Prostate gland (tissue), 2 donors: Measurements from ENCODE around the gene CSNK1E. TPM values are rescaled to one million over a fixed set of nuclear protein-coding genes. Genes with fewer than 3 reads are reported as not detected.

Experiments used
- DNase-seq: peaks from one replicate; pipeline ENCODE4 v3.0.0-alpha.2; 2019; ENCODE audit warnings: low spot score
- H3K27ac ChIP-seq, 2 donors: fragments of 200-600 bp; sonication (generic); 2 replicates each; pipeline ENCODE4 v1.5.1; 2017 to 2019
- H3K27me3 ChIP-seq: fragments of 200-600 bp; sonication (generic); replicated peaks from 2 replicates; pipeline ENCODE4 v1.5.1; 2019; ENCODE audit not compliant: insufficient read depth
- H3K36me3 ChIP-seq, 2 donors: fragments of 200-600 bp; sonication (generic); 1 replicate in 1 of 2; 2 replicates in 1 of 2; pipeline versions ENCODE4 v1.5.1 to v1.8.1; 2017 to 2019
- H3K4me1 ChIP-seq: fragments of 200-600 bp; sonication (generic); replicated peaks from 2 replicates; pipeline ENCODE4 v1.5.1; 2019
- H3K4me3 ChIP-seq, 2 donors: fragments of 200-600 bp; sonication (generic); 2 replicates each; pipeline ENCODE4 v1.5.1; 2017 to 2019
- H3K9me3 ChIP-seq: fragments of 200-600 bp; sonication (generic); 2 replicates; pipeline ENCODE4 v1.5.1; 2017
- POLR2A ChIP-seq: fragments of 450-650 bp; IDR thresholded peaks from one replicate; pipeline ENCODE4 v1.6.1; 2016; ENCODE audit warnings: antibody characterized with exemption, mild to moderate bottlenecking
- POLR2AphosphoS5 ChIP-seq: sonication (generic); formaldehyde crosslinking; IDR thresholded peaks from one replicate; pipeline ENCODE4 v1.6.1; 2017; ENCODE audit warnings: antibody characterized with exemption
- WGBS: methylation state at CpG from one replicate; pipeline ENCODE4 v1.1.5; 2018; 5-methylcytosine and 5-hydroxymethylcytosine counted together
- intact Hi-C: fragments of 100-400 bp; cut with DNase I; formaldehyde crosslinking; loops from one replicate; pipeline ENCODE4 v1.14.2; 2022
- total RNA-seq, 2 donors: library from RNA; depleted of rRNA; stranded (reverse); fragments of >200 nt; gene quantifications; one replicate each; pipeline ENCODE4 v1.1.0, GENCODE V29; 2016
- TF ChIP-seq, protein P1 (sequence below), 4 experiments: fragments of 200-600 bp in 2 of 4; fragments of 450-650 bp in 2 of 4; sonication (generic) in 2 of 4; IDR thresholded peaks; 1 replicate in 3 of 4; 2 replicates in 1 of 4; pipeline ENCODE4 v1.5.1; 2016 to 2019; ENCODE audit warnings: antibody characterized with exemption in 4 of 4, mild to moderate bottlenecking in 2 of 4, moderate library complexity in 2 of 4

Gene CSNK1E
- total RNA-seq, 2 donors from 2014 or later: 82.8 to 190 TPM

DNA sequence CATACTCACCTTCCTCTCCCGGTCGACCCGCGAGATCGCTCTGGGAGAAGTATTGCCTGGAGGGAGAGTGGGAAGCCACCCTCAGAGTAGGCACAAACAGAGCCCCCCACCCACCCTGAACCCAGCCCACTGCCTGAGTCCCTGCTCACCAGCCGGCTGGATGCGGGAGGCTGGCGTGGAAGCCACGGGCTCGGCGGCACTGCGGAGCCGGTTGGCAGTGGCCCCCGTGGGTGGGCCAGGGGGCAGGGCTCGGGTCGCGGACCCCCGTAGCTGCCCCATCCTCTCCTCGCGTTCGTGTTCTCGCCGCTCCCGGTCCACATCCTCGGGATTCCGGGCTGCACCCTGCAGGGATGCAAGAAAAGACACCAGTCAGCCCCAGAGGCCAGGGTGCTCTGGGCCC lies 23.0 kb downstream of the CSNK1E start:
- Histone ChIP-seq H3K4me1 (no peaks in the 10 kb centered on the region), H3K4me3 (no peak overlapping the region), H3K9me3 (no peaks in the 10 kb centered on the region), H3K27me3 (no peaks in the 10 kb centered on the region), H3K27ac (no peak overlapping the region), H3K36me3 (peaks cover 17 to 54% of the 10 kb centered on the region in 2 donors)
- TF ChIP-seq POLR2AphosphoS5 (no peak), POLR2A (no peak)
- TF ChIP-seq, protein P1, sequence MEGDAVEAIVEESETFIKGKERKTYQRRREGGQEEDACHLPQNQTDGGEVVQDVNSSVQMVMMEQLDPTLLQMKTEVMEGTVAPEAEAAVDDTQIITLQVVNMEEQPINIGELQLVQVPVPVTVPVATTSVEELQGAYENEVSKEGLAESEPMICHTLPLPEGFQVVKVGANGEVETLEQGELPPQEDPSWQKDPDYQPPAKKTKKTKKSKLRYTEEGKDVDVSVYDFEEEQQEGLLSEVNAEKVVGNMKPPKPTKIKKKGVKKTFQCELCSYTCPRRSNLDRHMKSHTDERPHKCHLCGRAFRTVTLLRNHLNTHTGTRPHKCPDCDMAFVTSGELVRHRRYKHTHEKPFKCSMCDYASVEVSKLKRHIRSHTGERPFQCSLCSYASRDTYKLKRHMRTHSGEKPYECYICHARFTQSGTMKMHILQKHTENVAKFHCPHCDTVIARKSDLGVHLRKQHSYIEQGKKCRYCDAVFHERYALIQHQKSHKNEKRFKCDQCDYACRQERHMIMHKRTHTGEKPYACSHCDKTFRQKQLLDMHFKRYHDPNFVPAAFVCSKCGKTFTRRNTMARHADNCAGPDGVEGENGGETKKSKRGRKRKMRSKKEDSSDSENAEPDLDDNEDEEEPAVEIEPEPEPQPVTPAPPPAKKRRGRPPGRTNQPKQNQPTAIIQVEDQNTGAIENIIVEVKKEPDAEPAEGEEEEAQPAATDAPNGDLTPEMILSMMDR (IDR thresholded peaks at IDR 0.05): no peak
- DNase-seq: no peak
- intact Hi-C loops: no loop called here
- 91% methylated on average over 26 of the region's 26 CpGs for WGBS

DNA sequence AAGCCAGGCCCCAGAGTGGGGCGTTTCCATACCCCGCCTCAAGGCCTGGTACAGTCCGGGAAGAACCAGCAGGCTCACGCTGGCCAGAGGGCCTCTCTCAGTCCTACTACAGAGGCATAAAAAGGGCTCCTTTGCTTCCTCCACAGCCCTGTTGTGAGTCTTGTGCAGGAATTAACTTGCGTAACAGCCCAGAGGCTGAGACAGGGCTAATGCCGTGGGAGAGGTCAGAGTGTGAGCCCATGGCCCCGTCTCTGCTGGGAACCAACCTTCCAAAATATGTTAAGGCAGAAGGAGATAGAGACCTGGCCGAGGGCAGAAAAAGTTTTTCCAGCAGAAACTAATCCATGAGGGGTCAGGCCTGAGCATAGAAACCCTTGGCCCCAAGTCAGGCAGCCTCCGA lies 24.5 kb downstream of the CSNK1E start:
- DNase-seq: no peak
- Histone ChIP-seq H3K4me1 (no peaks in the 10 kb centered on the region), H3K27ac (no peak overlapping the region), H3K9me3 (no peaks in the 10 kb centered on the region), H3K4me3 (no peak overlapping the region), H3K36me3 (peaks cover 12 to 39% of the 10 kb centered on the region in 2 donors), H3K27me3 (no peaks in the 10 kb centered on the region)
- intact Hi-C loops: no loop called here
- TF ChIP-seq POLR2AphosphoS5 (no peak), POLR2A (no peak)
- TF ChIP-seq, protein P1 (IDR thresholded peaks at IDR 0.05): no peak
- 84% methylated on average over 9 of the region's 9 CpGs for WGBS

DNA sequence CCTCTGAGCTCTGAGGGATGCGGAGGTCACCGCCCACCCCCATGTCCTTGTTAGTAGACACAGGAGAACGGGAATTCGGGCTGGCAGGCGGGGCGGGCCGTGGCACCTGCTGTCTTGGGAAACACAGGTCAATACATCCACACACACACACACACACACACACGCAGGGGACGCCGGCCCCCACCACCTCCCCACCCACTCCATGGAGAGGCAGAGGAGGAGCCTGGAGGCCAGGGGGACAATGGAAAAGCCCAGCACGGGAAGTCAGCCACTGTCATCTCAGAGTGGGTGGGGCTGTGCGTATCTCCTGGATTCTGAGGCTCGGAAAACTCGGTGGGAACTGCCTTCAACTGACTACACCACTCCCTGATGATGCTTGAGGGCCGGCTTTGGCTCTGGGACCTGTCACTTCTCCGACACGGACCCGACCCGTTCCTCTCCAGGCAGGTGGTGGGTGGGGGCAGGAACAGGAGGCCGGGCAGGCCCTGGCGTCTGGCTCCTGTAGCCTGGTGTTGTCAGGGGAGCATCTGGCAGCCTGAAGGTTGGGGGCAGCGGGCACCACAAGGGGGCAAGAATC lies 25.9 kb downstream of the CSNK1E start:
- DNase-seq: no peak

DNA sequence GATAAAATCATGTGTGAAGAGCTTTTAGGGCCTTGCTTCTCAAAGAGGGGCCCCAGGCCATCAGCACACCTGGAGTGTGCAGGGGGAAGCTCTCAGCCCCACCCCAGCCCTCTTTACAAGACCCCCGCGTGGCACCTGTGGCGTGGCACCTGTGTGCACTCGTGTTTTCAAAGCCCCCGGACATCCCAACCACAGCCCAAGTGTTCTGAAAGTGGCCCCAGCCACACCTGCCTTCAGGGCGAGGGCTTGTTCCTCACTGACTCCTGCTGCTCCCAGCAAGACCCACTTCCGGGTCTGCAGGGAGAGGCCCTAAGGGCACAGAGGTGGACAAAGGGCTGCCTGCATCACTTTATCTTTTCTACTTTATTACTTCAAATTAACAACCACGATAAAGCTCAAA lies 26.9 kb downstream of the CSNK1E start:
- intact Hi-C loops: no loop called here
- TF ChIP-seq POLR2AphosphoS5: no peak
- no peak for TF ChIP-seq POLR2A
- no peaks in the 10 kb centered on the region for H3K9me3 ChIP-seq
- H3K4me1 ChIP-seq: no peaks in the 10 kb centered on the region
- H3K27ac ChIP-seq: no peak overlapping the region
- WGBS: 65% methylated on average over 8 of the region's 8 CpGs
- H3K27me3 ChIP-seq: no peaks in the 10 kb centered on the region
- DNase-seq: no peak
- H3K36me3 ChIP-seq: peaks cover 8 to 20% of the 10 kb centered on the region in 2 donors
- no peak overlapping the region for H3K4me3 ChIP-seq

More for the DNA sequence above, 25.9 kb downstream of the CSNK1E start:
- Histone ChIP-seq H3K36me3 (peaks cover 12 to 28% of the 10 kb centered on the region in 2 donors), H3K27me3 (no peaks in the 10 kb centered on the region), H3K4me1 (no peaks in the 10 kb centered on the region), H3K27ac (no peak overlapping the region), H3K9me3 (no peaks in the 10 kb centered on the region), H3K4me3 (no peak overlapping the region)
- intact Hi-C loops: no loop called here
- WGBS: 49% methylated on average over 22 of the region's 22 CpGs
- TF ChIP-seq POLR2A (no peak), POLR2AphosphoS5 (no peak)
- TF ChIP-seq, protein P1 (IDR thresholded peaks at IDR 0.05): no peak

DNA sequence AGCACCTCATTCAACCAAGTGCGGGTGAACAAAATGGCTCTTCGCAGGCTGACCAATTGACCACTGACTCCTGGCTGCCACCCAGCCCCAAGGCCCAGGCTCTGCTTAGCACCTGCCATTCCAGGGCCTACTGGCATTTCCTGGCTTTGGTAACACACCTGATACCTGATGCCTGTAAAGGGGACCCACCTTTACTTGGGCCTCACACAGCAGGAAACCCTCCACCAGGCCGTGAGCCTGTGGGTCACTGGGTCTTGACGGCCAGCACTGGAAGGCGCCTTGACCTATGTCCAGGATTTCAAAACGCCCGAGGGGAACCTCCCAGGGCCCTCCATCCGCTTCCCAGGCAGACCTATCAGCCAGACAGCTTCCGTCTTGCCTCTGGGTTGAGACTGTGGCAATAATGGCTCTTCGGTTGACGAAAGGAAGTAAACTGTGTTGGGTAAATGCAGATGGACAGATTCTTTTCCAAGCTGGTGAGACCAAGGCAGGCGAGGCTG lies 27.6 kb downstream of the CSNK1E start:
- WGBS: 87% methylated on average over 12 of the region's 12 CpGs
- no peak for DNase-seq
- no peaks in the 10 kb centered on the region for H3K9me3 ChIP-seq
- no peak overlapping the region for H3K4me3 ChIP-seq
- H3K4me1 ChIP-seq: no peaks in the 10 kb centered on the region
- intact Hi-C loops: no loop called here
- H3K27me3 ChIP-seq: no peaks in the 10 kb centered on the region
- H3K36me3 ChIP-seq: peaks cover 8 to 20% of the 10 kb centered on the region in 2 donors
- no peak overlapping the region for H3K27ac ChIP-seq
- TF ChIP-seq POLR2A: no peak
